Measurements from ENCODE around the gene HECTD4. TPM values are rescaled to one million over a fixed set of nuclear protein-coding genes. Genes with fewer than 3 reads are reported as not detected.

Gene HECTD4
- total RNA-seq, 1 donor from 2014 or later = 98.8 TPM

DNA sequence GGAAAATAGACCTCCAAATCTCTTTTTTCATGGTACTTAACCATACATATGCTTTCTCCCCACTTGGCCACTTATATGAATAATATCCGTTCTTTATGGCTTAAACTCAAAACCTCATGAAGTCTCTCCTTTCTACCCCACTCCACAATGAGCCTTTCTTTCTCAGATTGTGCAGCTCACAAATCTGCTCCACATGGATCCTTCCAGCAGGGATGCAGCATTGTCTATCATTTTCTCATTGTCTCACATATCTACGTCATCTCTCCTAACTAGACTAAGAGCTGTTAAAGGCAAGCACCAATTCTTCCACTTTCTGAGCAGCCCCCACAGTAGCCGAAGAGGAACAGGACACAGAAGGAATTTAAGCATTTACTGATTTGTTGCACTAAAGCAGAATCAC, 106.4 kb downstream of the HECTD4 start:
- TF ChIP-seq, protein P1, sequence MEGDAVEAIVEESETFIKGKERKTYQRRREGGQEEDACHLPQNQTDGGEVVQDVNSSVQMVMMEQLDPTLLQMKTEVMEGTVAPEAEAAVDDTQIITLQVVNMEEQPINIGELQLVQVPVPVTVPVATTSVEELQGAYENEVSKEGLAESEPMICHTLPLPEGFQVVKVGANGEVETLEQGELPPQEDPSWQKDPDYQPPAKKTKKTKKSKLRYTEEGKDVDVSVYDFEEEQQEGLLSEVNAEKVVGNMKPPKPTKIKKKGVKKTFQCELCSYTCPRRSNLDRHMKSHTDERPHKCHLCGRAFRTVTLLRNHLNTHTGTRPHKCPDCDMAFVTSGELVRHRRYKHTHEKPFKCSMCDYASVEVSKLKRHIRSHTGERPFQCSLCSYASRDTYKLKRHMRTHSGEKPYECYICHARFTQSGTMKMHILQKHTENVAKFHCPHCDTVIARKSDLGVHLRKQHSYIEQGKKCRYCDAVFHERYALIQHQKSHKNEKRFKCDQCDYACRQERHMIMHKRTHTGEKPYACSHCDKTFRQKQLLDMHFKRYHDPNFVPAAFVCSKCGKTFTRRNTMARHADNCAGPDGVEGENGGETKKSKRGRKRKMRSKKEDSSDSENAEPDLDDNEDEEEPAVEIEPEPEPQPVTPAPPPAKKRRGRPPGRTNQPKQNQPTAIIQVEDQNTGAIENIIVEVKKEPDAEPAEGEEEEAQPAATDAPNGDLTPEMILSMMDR (IDR thresholded peaks at IDR 0.05) = no peak
- POLR2A ChIA-PET = interaction anchor here (0.5 kb wide), 1 partner anchor 46 kb away, joined by 7 read pairs; no protein-coding TSS in a partner anchor
- CTCF ChIA-PET = no interaction called here
- no peak overlapping the region for H3K27ac Mint-ChIP-seq
- no peaks in the 10 kb centered on the region for H3K9me3 Mint-ChIP-seq
- no peaks in the 10 kb centered on the region for H3K4me1 Mint-ChIP-seq
- DNase-seq = no peak
- H3K36me3 Mint-ChIP-seq (ENCODE audit: low read depth) = peaks cover 59% of the 10 kb centered on the region
- ATAC-seq (ENCODE audit: low read depth) = no peak
- H3K4me3 Mint-ChIP-seq = no peak overlapping the region
- intact Hi-C loops (cut with micrococcal nuclease) = no loop called here
- no peaks in the 10 kb centered on the region for H3K27me3 Mint-ChIP-seq

DNA sequence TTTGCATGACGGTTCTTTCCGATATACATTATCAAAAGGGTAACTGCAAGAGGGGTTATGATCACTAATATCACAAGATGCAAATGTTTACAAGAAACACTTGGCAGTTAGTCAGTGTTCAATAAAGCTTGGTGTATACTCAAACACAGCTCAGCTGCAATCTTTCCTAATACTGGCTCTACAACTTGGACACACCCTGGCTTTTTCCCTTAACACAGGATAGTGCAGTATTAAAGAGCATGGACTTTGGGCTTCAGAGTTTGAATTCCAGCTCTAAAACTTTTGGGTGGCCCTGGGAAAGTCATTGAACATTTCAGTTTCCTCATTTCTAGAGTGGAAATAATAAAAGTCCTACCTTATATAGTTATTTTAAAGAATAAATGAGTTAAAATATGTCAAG, 107.0 kb downstream of the HECTD4 start:
- intact Hi-C loops (cut with micrococcal nuclease) = no loop called here
- no peak overlapping the region for H3K4me3 Mint-ChIP-seq
- no peak overlapping the region for H3K27ac Mint-ChIP-seq
- H3K9me3 Mint-ChIP-seq = no peaks in the 10 kb centered on the region
- TF ChIP-seq, protein P1 (IDR thresholded peaks at IDR 0.05) = no peak
- no peaks in the 10 kb centered on the region for H3K4me1 Mint-ChIP-seq
- DNase-seq (no peak), ATAC-seq (ENCODE audit: low read depth) (no peak)
- POLR2A ChIA-PET = interaction anchor here (0.5 kb wide), 1 partner anchor 47 kb away, joined by 7 read pairs; no protein-coding TSS in a partner anchor
- H3K27me3 Mint-ChIP-seq = no peaks in the 10 kb centered on the region
- CTCF ChIA-PET = no interaction called here
- peaks cover 65% of the 10 kb centered on the region for H3K36me3 Mint-ChIP-seq (ENCODE audit: low read depth)

DNA sequence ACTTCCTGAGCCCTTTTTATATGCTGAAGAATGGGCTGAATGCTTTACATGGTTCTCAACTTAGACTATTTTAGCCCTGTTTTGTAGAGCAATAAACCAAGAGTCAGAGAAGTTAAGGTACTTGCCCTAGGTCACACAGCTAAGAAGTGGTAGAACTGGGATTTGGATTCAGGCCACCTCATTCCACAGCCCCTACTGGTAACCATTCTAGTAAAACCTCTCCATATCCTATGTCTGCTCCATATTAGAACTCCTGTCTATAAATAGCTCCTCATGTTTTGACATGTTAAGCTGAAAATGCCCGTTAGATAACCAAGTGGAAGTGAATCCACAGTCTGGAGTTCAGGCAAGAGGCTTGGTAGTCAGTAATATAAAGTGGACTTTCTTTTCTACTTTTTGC, 111.6 kb downstream of the HECTD4 start:
- H3K27me3 Mint-ChIP-seq = no peaks in the 10 kb centered on the region
- H3K4me1 Mint-ChIP-seq = no peaks in the 10 kb centered on the region
- CTCF ChIA-PET = no interaction called here
- DNase-seq = no peak
- TF ChIP-seq, protein P1 (IDR thresholded peaks at IDR 0.05) = no peak
- no peaks in the 10 kb centered on the region for H3K9me3 Mint-ChIP-seq
- POLR2A ChIA-PET = no interaction called here
- ATAC-seq (ENCODE audit: low read depth) = no peak
- intact Hi-C loops (cut with micrococcal nuclease) = no loop called here
- peaks cover 77% of the 10 kb centered on the region for H3K36me3 Mint-ChIP-seq (ENCODE audit: low read depth)
- H3K27ac Mint-ChIP-seq = no peak overlapping the region
- no peak overlapping the region for H3K4me3 Mint-ChIP-seq

DNA sequence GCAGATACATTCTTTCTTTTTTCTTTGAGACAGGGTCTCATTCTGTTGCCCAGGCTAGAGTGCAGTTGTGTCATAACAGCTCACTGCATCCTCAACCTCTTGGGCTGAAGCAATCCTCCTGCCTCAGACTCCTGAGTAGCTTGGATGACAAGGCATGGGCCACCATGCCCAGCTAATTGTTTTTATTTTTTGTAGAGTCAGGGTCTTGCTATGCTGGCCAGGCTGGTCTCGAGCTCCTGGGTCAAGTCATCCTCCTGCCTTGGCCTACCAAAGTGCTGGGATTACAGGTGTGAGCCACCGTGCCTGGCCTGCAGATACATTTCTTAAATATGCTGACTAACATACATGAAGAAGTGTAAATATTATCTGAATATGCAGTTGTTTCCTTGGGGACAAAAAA, 115.8 kb downstream of the HECTD4 start:
- peaks cover 69% of the 10 kb centered on the region for H3K36me3 Mint-ChIP-seq (ENCODE audit: low read depth)

DNA sequence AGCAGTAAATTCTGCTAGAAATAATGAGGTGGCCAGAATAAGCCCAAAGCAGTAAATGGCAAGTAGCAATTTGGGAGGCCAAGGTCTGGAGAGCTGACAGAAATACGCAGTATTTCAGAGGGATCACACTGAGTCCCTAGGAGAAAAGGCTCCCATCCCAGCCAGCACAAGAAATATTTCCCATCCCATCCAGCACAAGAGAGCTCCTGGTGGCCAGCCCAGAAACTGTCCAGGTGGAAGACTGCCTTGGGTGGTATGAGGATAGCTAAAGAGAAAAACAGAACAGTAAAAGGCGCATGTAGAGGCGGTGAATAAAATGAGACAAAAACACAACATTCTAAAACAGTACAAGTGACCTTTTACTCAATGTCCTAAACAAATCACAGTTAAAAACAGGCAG, 120.7 kb downstream of the HECTD4 start:
- Mint-ChIP-seq H3K9me3 (no peaks in the 10 kb centered on the region), H3K36me3 (ENCODE audit: low read depth) (peaks cover 66% of the 10 kb centered on the region), H3K27me3 (no peaks in the 10 kb centered on the region), H3K27ac (no peak overlapping the region), H3K4me1 (no peaks in the 10 kb centered on the region), H3K4me3 (no peak overlapping the region)
- intact Hi-C loops (cut with micrococcal nuclease) = no loop called here
- TF ChIP-seq, protein P1 (IDR thresholded peaks at IDR 0.05) = no peak
- POLR2A ChIA-PET = no interaction called here
- DNase-seq = no peak
- CTCF ChIA-PET = interaction anchor here (1.9 kb wide), 1 partner anchor 125 kb away, joined by 4 read pairs; no protein-coding TSS in a partner anchor
- ATAC-seq (ENCODE audit: low read depth) = no peak

More for the DNA sequence above, 115.8 kb downstream of the HECTD4 start:
- Mint-ChIP-seq H3K4me1 (no peaks in the 10 kb centered on the region), H3K4me3 (no peak overlapping the region), H3K9me3 (no peaks in the 10 kb centered on the region), H3K27me3 (no peaks in the 10 kb centered on the region), H3K27ac (no peak overlapping the region)
- ChIA-PET POLR2A (interaction anchor here (0.5 kb wide), 1 partner anchor 322 kb away, joined by 9 read pairs; no protein-coding TSS in a partner anchor), CTCF (interaction anchor here (1.4 kb wide), 1 partner anchor 120 kb away, joined by 3 read pairs; no protein-coding TSS in a partner anchor)
- intact Hi-C loops (cut with micrococcal nuclease) = no loop called here
- no peak for DNase-seq
- no peak for ATAC-seq (ENCODE audit: low read depth)
- TF ChIP-seq, protein P1 (IDR thresholded peaks at IDR 0.05) = no peak

Measured in activated B cell treated with CpG ODN at 0.5 μM for 24 hours (primary cell).